ENCODE data around the gene CMBL.

The CMBL gene

DNA sequence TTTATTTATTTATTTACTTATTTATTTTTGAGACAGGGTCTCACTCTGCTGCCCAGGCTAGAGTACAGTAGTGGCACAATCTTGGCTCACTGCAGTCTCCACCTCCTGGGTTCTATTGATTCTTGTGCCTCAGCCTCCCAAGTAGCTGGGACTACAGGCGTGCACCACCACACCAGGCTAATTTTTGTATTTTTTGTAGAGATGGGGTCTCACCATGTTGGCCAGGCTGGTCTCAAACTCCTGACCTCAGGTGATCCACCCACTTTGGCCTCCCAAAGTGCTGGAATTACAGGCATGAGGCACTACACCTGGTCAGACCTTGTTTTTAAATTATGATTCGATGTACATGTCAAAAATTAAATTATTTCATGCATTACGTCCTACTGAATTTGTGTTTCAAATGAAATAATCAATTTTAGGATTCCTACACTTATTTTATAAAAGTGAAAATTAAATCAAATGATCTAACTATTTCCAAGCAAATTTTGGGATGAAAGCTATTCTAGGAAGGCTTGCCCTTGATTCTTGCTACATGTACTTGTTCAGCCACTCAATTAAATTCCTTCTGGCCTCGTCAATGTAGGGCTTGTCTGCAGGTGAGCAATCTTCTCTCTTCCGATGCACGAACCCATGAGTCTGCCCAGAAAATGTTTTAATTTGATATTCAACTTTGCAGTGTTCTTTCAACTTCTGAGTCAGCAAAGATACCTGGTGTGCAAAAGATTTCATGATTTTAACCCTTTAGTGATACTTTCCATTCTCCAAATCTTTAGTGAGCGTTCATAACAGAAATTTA, 27.6 kb downstream of the CMBL start:
- no peak for DNase-seq (ENCODE audit: low read depth)
- TF ChIP-seq, protein P1, sequence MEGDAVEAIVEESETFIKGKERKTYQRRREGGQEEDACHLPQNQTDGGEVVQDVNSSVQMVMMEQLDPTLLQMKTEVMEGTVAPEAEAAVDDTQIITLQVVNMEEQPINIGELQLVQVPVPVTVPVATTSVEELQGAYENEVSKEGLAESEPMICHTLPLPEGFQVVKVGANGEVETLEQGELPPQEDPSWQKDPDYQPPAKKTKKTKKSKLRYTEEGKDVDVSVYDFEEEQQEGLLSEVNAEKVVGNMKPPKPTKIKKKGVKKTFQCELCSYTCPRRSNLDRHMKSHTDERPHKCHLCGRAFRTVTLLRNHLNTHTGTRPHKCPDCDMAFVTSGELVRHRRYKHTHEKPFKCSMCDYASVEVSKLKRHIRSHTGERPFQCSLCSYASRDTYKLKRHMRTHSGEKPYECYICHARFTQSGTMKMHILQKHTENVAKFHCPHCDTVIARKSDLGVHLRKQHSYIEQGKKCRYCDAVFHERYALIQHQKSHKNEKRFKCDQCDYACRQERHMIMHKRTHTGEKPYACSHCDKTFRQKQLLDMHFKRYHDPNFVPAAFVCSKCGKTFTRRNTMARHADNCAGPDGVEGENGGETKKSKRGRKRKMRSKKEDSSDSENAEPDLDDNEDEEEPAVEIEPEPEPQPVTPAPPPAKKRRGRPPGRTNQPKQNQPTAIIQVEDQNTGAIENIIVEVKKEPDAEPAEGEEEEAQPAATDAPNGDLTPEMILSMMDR (IDR thresholded peaks at IDR 0.05; ENCODE audit: low read depth, low read length, missing control alignments) = no peak
- H3K4me3 ChIP-seq (ENCODE audit: low read depth, low read length) = no peak overlapping the region

DNA sequence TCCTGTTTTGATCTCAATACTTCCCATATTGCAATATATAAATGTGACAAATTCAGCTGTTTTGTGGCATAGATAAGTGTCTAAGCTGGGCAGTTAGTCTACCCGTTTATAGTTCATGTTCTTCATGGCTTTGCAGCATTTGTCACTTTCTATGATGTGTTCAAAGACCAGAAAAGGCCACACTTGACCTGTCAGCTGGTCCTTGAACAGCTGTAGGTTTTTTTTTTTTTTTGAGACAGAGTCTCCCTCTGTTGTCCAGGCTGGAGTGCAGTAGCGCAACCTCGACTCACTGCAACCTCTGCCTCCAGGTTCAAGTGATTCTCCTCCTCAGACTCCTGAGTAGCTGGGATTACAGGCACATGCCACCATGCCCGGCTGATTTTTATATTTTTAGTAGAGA, 28.4 kb downstream of the CMBL start:
- TF ChIP-seq, protein P1 (IDR thresholded peaks at IDR 0.05; ENCODE audit: low read depth, low read length, missing control alignments) = no peak
- no peak overlapping the region for H3K4me3 ChIP-seq (ENCODE audit: low read depth, low read length)

DNA sequence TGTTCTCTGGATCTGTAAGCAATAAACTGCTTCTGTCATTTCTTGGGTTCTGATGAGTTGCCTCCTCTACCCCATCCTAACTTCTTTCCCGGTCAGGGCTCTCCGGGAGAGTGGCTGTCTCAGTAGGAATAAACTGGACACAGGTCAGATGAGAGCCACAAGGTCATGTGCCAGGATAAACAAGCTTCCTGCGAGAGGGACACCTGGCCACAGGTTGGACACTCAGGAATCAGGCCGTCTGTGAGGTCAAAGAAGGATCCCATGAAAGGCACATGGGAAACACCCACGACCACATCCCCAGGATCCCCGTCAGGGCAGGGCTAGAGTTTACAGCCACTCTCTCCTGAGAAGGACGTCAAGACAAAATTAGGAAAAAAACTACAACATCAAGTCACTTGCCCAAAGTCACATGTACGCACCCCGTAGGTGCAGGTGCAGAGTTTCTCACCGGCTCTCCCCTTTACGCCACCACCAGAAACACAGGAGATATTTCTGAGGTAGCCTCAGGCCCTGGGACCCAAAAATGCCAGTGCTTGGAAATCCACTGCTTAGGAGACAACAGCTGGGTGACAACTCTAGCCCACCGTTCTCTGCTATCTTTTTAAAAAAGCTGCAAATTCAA, 28.9 kb downstream of the CMBL start:
- H3K4me3 ChIP-seq (ENCODE audit: low read depth, low read length) = no peak overlapping the region
- TF ChIP-seq, protein P1 (IDR thresholded peaks at IDR 0.05; ENCODE audit: low read depth, low read length, missing control alignments) = no peak
- no peak for DNase-seq (ENCODE audit: low read depth)

More for the DNA sequence above, 28.4 kb downstream of the CMBL start:
- no peak for DNase-seq (ENCODE audit: low read depth)

DNA sequence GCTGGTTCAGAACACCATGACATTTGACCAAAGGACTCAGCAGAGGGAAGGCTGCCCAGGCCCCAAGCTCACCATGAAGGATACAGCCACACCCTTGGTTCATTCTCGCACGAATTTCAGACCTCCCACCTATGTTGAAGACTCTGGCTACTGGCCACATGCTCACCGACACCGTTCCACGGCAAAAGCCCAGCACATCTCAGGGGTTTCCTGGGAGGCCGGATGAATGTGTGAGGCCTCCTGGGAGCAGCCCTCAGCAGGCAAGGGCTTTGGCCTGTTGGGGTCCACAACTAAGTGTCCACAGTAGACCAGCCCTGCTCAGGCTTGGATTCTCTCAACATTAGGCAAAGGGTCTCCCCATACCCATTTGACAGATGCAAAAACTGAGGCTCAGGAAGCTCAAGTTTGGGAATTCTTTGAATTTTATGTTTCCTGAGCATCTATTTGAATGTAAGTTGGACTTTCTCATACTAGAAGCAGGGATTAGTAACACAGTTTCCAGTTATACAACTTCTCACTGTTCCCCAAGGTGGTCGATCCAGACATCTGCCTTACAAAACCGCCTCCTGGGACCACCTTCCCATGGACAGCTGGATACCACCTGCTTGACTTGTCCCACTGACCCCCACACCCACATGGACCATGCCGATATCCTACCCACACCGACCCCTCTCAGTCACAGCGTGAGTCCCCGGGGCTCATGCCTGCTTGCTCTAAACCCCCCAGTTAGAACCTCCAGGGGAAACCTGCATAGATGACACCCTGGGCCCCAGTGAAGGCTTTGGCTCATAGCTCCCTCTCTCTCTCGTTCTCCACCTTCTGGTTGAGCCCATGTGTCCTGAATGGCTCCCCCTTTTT, 29.7 kb downstream of the CMBL start:
- H3K4me3 ChIP-seq (ENCODE audit: low read depth, low read length) = no peak overlapping the region
- TF ChIP-seq, protein P1 (IDR thresholded peaks at IDR 0.05; ENCODE audit: low read depth, low read length, missing control alignments) = no peak
- no peak for DNase-seq (ENCODE audit: low read depth)

DNA sequence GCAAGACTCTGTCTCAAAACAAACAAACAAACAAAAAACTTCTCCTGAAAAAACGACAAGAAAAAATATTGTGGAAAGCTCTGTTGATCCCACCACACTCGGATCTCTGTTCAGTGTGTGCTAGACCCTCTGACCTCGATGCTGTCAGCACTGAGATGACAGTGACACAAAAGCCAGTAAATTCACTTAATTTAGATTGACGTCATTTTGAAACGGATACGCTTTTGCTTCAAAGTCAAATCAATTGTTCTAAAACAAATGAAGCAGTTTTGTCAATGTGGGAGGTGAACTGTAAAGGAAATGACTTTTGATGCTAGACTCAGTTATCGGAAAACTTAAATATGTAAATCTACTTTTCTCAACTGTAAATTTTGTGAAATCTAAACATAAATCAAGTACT, 31.0 kb downstream of the CMBL start:
- no peak for DNase-seq (ENCODE audit: low read depth)
- no peak overlapping the region for H3K4me3 ChIP-seq (ENCODE audit: low read depth, low read length)
- TF ChIP-seq, protein P1 (IDR thresholded peaks at IDR 0.05; ENCODE audit: low read depth, low read length, missing control alignments) = no peak

DNA sequence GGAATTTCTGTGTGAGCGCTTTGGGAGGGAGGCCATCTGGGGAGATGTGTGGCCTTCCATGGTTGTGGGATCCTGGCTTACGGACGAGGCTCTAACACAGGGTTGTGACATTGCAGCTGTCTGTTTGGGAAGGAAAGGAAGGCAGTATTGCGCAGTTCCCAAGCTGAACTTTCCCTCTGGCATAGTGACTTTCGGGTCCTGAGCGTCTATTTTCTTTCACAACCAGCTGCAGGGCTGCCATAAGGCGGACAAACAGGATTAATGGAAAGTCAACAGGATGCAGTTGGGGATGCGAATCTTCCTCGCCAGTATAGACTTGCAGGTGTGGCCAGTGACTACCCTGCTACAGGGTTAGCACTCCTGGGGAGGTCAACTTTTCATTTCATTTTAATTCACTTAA, 31.7 kb downstream of the CMBL start:
- TF ChIP-seq, protein P1 (IDR thresholded peaks at IDR 0.05; ENCODE audit: low read depth, low read length, missing control alignments) = no peak
- H3K4me3 ChIP-seq (ENCODE audit: low read depth, low read length) = no peak overlapping the region
- DNase-seq (ENCODE audit: low read depth) = no peak
